K562 treated with DMSO at 1 percent for 12 hours (cell line): ENCODE results near the gene TINAG. TPM values are rescaled to one million over a fixed set of nuclear protein-coding genes. Genes with fewer than 3 reads are reported as not detected.

Experiments used
- total RNA-seq: library from RNA; unstranded; fragments of 300-600 nt; gene quantifications from 2 replicates; pipeline ENCODE4 v1.2.3, GENCODE V29; 2022; ENCODE audit not compliant: insufficient read depth

The TINAG gene
- total RNA-seq, result not detected in 2 replicates

GRCh38 chr6:54308289-54308985 is at the start of gene TINAG:
TINAG (plus strand) TSS chr6:54308441; CDS start chr6:54308551, 110 bp downstream.

Other genes starting within 250 kb of the TINAG start
- gene MLIP, start 197.0 kb upstream of the TINAG start, total RNA-seq, result not detected in 2 replicates